22Rv1 (cell line): ENCODE data around the gene SLC26A1.
A peak's percentile ranks its signal among the peaks of the same experiment; 100 is the strongest.

Experiments used
- H3K27ac ChIP-seq: fragments of 450-650 bp; 2 replicates; pipeline ENCODE4 v1.5.1; 2017
- ZFX ChIP-seq: fragments of 450-650 bp; IDR thresholded peaks from 2 replicates; pipeline ENCODE4 v1.6.1; 2017; ENCODE audit warnings: antibody characterized with exemption, borderline replicate concordance
- TF ChIP-seq, protein P1 (sequence below): fragments of 450-650 bp; IDR thresholded peaks from 2 replicates; pipeline ENCODE4 v1.5.1; 2017; ENCODE audit warnings: mild to moderate bottlenecking

Gene SLC26A1

DNA sequence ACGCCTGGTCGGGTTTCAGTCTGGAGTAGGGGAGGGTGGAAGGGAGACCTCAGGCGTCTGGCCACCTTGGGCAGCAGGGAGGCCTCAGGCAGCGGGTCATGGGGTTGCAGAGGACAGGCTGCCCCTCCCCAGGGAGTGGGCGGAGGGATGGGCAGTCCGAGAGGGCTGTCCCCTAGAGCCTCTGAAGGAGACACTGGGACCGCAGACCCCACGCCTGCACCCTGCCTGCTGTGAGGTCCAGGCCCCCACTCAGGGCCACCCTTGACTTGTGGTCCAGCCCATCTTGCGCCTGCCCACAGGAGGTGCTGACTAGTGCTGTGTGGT, 34.7 kb upstream of the SLC26A1 start:
- H3K27ac ChIP-seq = no peak overlapping the region
- TF ChIP-seq, protein P1, sequence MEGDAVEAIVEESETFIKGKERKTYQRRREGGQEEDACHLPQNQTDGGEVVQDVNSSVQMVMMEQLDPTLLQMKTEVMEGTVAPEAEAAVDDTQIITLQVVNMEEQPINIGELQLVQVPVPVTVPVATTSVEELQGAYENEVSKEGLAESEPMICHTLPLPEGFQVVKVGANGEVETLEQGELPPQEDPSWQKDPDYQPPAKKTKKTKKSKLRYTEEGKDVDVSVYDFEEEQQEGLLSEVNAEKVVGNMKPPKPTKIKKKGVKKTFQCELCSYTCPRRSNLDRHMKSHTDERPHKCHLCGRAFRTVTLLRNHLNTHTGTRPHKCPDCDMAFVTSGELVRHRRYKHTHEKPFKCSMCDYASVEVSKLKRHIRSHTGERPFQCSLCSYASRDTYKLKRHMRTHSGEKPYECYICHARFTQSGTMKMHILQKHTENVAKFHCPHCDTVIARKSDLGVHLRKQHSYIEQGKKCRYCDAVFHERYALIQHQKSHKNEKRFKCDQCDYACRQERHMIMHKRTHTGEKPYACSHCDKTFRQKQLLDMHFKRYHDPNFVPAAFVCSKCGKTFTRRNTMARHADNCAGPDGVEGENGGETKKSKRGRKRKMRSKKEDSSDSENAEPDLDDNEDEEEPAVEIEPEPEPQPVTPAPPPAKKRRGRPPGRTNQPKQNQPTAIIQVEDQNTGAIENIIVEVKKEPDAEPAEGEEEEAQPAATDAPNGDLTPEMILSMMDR = no peak
- no peak for TF ChIP-seq ZFX

DNA sequence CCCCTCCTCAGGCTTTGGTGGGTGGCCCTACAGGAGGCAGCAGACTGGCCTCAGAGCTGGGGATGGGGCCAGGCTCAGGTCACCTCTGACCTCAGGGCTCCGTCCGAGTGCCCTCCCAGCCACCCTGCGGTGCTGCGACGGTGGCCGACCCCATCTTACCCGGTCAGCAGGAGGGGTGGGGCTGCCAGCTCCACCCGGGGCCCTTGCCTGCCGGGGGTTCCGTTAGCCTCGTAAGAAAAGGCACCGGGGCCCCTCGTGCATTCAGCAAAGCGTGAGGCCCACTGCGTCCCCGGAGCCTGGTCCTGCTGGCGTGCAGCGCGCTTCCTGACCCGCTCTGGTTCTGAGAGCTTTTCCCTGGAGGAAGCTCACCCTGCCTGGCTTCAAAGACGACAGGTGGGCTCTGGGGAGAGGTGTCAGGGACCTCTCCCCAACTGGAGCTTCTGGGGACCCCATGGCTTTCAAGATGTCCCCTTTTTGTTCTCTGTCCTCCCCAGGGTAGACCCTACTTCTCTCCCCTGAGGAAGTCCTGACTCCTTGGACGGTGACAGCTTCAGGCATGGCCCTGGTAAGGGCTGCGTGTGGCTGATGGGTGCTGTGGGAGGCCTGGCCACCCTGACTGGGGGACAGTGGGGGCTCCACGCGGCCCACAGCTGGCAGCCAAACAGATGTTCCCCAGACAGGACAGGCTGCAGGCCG, 34.2 kb upstream of the SLC26A1 start:
- TF ChIP-seq ZFX = no peak
- TF ChIP-seq, protein P1 = no peak
- H3K27ac ChIP-seq = peak overlapping the region; percentile 27

DNA sequence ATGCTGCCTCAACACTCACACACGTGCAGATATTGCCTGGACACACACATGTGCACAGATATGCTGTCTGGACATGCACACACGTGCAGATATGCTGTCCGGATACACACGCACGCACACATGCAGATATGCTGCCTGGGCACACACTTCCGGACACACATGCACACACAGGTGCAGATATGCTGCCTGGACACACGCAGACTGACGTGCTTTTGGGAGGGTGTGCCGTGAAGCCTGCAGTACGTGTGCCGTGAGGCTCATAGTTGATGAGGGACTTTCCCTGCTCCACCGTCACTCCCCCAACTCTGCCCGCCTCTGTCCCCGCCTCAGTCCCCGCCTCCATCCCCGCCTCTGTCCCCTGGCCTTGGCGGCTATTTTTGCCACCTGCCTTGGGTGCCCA, 32.9 kb upstream of the SLC26A1 start:
- peak overlapping the region; percentile 27; the same call in 1 of the 2 replicates for H3K27ac ChIP-seq

DNA sequence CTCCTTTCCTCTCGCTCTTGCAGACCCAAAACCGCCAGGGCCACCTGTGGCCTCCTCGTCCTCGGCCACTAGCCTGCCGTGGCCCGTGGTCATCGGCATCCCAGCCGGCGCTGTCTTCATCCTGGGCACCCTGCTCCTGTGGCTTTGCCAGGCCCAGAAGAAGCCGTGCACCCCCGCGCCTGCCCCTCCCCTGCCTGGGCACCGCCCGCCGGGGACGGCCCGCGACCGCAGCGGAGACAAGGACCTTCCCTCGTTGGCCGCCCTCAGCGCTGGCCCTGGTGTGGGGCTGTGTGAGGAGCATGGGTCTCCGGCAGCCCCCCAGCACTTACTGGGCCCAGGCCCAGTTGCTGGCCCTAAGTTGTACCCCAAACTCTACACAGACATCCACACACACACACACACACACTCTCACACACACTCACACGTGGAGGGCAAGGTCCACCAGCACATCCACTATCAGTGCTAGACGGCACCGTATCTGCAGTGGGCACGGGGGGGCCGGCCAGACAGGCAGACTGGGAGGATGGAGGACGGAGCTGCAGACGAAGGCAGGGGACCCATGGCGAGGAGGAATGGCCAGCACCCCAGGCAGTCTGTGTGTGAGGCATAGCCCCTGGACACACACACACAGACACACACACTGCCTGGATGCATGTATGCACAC, 31.8 kb upstream of the SLC26A1 start:
- no peak overlapping the region for H3K27ac ChIP-seq

More for the DNA sequence above, 32.9 kb upstream of the SLC26A1 start:
- TF ChIP-seq, protein P1 = no peak
- TF ChIP-seq ZFX = no peak

DNA sequence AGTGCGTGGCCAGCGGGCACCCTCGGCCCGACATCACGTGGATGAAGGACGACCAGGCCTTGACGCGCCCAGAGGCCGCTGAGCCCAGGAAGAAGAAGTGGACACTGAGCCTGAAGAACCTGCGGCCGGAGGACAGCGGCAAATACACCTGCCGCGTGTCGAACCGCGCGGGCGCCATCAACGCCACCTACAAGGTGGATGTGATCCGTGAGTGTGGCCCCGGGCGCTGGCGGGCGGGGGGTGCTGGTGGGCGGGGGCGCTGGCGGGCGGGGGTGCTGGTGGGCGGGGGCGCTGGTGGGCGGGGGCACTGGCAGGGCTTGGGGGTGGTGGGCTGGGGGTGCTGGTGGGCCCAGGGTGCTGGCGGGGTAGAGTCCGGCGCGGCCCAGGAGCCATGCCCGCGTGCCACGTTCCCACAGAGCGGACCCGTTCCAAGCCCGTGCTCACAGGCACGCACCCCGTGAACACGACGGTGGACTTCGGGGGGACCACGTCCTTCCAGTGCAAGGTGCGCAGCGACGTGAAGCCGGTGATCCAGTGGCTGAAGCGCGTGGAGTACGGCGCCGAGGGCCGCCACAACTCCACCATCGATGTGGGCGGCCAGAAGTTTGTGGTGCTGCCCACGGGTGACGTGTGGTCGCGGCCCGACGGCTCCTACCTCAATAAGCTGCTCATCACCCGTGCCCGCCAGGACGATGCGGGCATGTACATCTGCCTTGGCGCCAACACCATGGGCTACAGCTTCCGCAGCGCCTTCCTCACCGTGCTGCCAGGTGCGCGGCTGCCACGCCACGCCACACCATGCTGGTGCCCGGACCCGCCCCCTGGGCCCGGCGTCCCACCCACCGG, 30.9 kb upstream of the SLC26A1 start:
- TF ChIP-seq ZFX = no peak
- TF ChIP-seq, protein P1 = no peak

More for the DNA sequence above, 31.8 kb upstream of the SLC26A1 start:
- TF ChIP-seq, protein P1 = no peak
- no peak for TF ChIP-seq ZFX

DNA sequence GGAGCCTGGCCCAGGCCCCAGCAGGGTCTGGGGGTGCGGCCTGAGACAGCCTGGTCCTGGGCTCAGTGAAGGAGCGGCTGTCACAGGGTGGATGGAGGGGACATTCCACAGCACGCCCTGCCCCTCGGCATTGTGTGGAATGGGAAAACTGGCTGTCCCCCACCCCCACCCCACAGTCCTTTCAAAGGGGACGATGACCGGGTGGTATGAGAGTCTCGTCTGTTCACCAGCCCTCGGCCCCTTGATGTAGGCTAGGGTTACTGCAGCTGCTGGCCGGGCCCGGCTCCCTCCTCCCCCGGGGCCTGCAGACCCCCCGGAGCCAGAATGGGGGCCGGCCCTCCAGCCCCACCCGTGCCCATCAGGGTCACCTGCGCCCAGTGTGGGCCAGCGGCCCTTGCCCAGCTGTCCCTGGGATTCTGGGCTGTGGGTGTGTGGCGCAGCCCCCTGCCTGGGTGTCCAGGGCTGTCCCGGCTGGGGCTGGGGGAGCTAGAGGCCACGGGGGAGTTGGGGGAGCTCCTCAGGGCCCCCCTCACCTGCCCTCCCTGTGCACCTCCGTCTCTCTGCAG, 30.0 kb upstream of the SLC26A1 start:
- TF ChIP-seq ZFX = no peak
- TF ChIP-seq, protein P1 = no peak

More for the DNA sequence above, 30.9 kb upstream of the SLC26A1 start:
- H3K27ac ChIP-seq = no peak overlapping the region

More for the DNA sequence above, 30.0 kb upstream of the SLC26A1 start:
- H3K27ac ChIP-seq = no peak overlapping the region
